GM15510 (cell line): ENCODE measurements around the gene CYB561A3.

Source experiments
- POLR2A ChIP-seq: IDR thresholded peaks from 3 replicates; pipeline ENCODE4 v1.6.1; 2011; ENCODE audit warnings: borderline replicate concordance; ENCODE audit not compliant: insufficient read length; ENCODE audit errors: extremely low read depth

Gene CYB561A3

GRCh38 chr11:61361741-61362541 lies at the start of gene CYB561A3, which contains the start of gene TMEM138:
Gene CYB561A3, minus strand, starts transcription at chr11:61361882. Its CDS starts 5,169 bp downstream, at chr11:61356713.
Gene TMEM138, plus strand, starts transcription at chr11:61362374. Its CDS starts 2,017 bp downstream, at chr11:61364391.
- TF ChIP-seq POLR2A: peak; percentile 99

DNA sequence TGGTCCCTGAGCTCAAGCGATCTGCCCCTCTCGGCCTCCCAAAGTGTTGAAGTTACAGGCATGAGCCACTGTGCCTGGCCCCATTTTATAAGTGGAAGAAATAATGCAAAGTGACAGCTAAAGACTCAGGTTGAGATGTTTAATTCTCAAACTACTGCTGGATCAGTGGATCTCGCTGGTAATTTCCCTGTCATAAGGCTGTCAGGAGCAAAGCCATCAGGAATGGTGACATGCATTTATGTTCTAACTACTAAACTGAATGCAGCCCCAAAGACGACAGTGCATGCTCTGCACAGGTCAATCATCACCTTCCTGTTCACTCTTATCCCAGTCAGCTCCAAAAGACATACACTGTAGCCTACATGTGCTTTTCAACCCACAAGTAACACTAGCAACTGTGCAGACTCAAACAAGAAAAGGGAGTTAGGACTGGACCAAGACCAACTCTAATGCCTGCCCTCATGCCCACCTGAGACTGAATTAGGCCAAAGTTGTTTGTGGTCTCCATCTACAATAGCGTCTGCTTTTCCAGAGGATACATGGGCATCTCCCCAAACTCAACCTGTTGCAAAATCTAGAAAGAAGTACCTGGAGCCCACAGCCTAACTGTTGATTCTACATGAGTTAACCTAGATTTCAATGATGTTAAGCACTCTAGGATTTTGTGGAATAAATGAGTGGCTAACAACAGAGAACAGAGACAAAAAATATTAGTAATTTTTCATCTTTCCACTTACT lies 45.5 kb upstream of the CYB561A3 start:
- no peak for TF ChIP-seq POLR2A

DNA sequence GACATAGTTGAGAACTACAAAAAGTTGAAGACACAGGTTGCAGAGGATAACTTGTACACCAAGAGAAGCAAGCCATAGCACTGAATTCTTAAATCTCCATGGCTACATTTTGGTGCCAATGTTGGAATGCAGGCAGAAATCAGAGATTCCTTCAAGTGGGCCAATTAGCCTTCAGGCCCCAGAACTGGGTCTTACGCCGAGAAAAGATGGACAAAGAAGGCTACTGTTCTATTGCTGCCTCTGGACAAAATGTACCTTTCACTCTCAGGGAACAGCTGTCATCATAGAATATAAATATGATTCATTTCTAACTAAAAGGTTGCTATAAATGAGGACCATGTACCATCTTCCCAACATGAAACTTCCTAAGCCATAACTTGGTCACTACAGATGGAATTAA lies 44.4 kb upstream of the CYB561A3 start:
- no peak for TF ChIP-seq POLR2A

GRCh38 chr11:61404641-61405040 lies 43.0 kb upstream of the CYB561A3 start:
- no peak for TF ChIP-seq POLR2A

DNA sequence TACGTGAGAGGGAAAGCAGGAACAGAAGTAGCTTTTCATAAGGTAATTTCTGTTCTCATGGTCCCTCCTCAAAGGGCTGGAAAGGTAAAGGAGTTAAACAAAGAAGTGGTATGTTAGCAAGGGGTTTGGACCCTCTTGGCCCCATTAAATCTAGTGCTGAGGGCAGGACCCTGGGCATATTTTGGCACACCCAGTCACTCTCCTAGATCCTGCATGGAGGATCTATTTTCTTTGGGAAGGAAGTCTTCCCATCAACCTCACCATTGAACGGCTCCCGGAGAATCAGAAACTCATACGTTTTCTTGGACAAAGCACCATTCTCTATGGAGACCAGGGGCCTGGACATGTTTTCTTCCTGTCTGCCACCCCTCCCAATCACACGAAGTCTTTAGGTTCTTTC lies 42.4 kb upstream of the CYB561A3 start:
- no peak for TF ChIP-seq POLR2A

DNA sequence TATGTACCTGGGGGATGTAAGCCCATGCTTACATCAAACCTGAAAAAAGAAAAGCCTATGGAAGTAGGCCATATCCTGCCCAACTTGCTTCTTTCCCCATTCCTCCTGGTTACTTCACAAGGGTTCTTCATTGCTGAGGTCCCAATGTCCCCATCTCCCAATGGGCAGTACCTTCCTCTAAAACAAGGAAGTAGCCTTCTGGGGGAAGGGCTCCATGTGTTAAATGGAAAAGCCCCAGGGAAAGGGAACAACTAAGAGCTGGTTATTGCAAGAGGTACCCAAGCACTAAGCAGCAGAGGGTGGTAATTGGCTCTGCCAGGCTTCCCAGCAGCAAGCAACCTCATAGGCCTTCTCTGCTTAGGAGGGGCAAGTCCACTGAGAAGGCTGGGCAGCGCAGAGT lies 42.0 kb upstream of the CYB561A3 start:
- no peak for TF ChIP-seq POLR2A

DNA sequence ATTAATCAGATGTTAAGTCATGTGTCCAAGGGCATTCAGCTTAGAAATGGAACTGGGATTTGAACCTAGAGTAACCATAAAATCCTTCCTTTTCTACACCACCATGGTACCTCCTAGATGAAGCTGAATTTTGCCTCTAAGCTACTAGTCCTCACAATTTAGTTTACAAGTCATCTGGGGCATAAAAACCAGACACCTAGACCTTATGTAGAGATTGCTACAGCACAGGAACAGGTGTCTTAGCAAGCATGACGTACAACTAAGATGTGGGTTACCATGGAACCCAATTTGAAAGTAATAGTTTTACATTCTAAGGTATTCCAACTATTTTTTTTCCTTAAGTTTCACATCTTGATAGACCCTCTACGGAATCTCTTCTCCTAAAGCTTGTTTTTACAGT lies 39.9 kb upstream of the CYB561A3 start:
- no peak for TF ChIP-seq POLR2A

DNA sequence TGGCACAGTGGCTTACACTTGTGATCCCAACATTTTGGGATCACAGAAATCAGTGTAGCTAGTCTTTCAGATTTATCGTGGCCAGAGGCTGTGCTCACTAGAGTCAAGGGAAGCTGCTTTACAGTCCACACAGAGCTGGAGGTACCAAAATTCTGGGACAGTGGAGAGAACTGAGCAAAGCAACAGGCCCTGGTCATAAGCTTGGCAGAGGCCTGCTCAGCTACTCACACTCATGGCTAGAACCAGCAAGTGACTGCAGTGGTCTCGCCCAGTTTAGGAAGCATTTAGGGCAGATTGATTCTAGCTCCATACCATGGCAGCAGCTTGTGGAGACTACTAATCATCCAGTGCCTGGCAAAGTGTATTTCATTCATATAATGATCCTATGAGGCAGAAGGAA lies 39.5 kb upstream of the CYB561A3 start:
- TF ChIP-seq POLR2A: no peak

DNA sequence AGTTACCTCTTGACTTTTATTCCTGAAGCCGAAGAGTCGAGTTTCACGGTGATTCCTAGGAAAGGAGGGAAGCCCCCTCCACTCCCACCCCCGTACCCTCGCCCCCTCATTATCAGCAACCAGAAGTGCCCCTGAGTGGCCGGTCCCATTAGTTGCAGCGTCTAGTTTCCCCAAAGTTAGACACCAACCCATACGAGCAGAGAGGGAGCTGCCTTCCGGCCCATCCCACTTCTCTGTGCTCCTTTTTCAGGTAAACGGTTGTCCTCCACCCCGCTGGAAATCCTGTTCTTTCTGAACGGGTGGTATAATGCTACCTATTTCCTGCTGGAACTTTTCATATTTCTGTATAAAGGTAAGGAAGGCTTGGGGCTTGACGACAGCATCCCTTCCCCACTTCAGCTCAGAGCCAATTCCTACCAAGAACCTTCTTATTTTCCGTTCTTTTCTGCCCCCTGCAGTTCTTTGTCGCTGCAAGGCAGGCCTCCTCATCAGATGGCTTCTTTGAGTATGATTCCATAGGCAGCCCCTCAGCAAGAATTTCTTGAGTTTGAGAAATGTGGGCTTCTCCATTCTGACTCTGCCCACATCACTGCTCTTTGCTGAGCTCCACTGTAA lies 31.4 kb upstream of the CYB561A3 start:
- TF ChIP-seq POLR2A: no peak

GRCh38 chr11:61390161-61390560 lies 28.5 kb upstream of the CYB561A3 start:
- TF ChIP-seq POLR2A: no peak

DNA sequence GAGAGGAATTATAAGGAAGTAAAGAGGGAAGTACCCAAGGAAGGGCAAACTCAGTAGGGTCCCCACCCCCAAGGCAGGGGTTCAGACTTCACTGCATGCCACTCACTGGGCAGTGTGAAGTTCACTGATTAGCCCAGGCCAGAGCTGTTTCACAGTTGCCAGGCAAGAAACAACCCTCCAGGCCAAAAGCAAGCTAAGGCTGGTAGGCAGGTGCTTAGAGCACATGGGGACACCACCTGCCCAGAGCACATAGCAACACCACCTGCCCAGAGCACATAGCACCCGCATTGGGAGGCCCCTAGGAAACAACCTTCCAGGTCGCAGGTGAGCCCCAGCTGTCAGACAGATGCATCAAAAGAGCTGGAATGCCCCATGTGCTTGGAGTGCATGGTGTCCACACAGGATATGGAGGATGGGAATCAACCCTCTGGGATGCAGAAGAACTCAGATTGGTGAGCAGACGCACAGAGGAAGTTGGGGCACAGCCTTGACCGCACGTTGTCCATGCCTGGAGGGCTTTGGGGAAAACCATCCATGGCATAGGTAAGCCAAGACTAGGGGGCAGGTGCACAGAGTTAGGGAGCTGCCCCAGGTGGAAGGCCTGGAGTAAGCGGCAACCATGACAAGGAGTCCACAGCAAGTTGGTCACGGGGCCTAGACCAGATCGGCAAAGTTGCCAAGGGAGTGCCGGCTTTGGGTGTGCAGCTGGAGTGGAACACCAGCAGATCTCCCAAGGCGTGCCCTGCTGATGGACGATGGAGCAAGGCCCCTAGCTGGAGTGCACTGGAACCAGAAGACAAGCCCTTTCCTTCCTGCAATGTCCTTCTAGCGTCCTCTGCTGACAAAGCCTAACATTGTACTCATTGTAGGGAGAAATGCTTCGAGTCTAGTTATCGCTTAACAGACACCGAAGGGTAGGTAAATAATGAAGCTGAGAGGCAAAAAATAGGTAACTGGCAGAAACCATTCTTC lies 22.9 kb upstream of the CYB561A3 start:
- no peak for TF ChIP-seq POLR2A

GRCh38 chr11:61380884-61381283 lies 19.2 kb upstream of the CYB561A3 start:
- no peak for TF ChIP-seq POLR2A

DNA sequence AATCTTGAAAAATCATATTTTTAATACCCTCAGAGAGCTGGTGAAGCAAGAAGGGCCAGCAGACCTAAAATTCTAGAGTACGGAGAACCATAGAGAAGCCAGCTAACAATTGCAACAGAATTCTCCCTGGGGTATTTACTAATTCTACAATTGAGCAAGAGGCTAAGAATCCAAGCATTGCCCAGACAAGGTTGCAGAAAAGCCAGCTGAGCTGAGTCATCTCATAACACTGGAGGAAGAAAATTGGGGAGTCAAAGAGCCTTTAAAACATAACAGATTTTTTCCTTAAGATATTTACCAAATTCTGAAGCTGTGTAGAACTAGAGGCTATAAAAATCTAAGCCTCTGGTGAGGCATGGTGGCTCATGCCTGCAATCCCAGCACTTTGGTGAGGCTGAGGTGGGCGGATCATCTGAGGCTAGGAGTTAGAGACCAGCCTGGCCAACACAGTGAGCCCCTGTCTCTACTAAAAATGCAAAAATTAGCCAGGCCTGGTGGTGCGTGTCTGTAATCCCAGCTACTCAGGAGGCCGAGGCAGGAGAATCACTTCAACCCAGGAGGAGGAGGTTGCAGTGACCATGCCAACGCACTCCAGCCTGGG lies 17.1 kb upstream of the CYB561A3 start:
- no peak for TF ChIP-seq POLR2A

DNA sequence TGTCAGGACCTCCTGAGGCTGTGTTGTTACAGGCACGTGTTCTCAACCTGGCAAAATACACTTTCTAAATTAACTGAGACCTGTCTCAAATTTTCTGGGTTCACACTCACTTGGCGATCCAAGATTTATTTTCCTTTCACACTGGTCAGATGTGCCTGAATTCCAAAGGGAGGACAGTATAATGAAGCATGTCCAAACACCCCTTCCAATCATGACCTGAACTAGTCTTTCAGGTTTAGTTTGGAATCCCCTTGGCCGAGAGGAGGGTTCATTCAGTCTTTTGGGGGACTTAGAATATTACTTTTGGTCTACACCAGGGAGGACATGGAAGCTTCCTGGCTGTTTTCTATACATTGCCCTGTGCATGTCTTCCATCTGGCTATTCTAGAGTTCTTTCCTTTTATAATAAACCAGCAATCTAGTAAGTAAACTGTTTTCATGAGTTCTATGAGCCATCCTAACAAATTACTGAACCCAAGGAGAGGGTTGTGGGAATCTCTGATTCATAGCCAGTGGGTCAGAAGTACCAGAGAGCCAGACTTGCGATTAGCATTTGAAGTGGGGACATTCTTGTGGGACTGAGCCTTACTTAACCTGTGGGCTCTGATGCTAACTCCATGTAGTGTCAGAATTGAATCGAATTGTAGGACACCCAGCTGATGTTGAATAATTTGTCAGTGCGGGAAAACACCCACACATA lies 15.9 kb upstream of the CYB561A3 start:
- no peak for TF ChIP-seq POLR2A

DNA sequence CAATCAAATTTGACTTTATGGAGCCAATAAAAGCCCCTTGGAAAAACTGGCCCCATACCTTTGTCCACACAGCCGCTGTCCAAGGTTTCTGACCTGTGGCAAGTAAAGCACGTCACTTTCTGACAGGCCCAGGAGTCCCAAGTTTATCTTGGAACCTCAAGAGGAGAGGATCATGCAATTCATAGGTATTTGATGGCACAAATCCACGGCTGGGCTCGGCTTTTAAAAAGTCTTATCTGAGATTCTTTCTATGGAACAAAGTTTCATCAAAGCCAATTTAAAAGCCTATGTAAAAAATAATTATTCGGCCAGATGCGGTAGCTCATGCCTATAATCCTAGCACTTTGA lies 14.1 kb upstream of the CYB561A3 start:
- no peak for TF ChIP-seq POLR2A
